D721Med (cell line): Measurements from ENCODE around the gene TNFRSF13B.
"Not testable (repeated sequence)": the region's sequence is repeated elsewhere in the genome, so short reads cannot be mapped to it uniquely, and the experiment has no call there.

Experiments used
- DNase-seq: peaks from one replicate; pipeline ENCODE4 v3.0.0; 2011; ENCODE audit warnings: low spot score; ENCODE audit not compliant: insufficient read length
- FAIRE-seq: peaks from 2 replicates; lab custom pipeline; 2011; peaks lifted over from hg19 to GRCh38; lab: Jason Lieb, UNC
- TF ChIP-seq, protein P1 (sequence below): IDR thresholded peaks from 2 replicates; pipeline ENCODE4 v1.5.1; 2012; ENCODE audit warnings: mild to moderate bottlenecking, control low read depth; ENCODE audit not compliant: insufficient read depth; ENCODE audit errors: missing control alignments

The TNFRSF13B gene

DNA sequence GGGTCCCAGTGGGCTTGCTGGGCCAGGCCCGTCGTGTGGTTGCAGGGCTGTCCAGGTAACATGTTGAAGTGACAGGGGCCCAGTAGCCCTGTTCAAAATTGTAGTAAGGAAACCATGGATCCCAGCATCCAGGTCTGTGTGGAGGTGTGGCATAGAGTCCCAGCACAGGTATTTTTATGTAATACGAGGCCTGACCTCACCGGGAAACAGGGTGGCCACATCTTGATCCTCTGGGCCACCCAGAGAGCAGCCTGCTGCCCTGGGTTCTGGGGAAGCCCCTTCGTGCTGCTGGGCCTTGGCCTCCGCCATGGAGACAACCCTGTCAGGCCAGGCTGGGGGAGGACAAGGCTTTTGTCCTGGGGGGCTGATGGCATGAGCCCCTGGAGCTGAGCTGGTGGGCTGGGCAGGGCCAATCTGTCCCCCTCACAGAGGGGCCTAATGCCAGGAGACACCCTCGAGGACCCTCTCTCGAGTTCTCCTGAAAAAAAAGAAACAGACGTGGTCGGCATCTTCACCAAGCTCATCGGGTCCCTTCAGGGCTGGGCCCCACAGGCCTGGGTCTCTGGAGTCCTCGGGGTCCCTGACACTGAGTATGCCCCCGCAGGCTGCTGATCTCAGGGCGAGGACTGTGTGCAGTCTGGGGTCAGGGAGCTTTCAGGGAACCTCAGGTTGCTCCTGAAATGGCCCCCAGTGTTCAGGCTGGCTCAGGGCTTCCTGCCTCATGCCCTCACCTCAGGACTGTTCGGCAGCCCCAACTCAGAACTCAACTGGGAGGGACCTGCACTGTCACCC is 47.8 kb downstream of the TNFRSF13B start:
- FAIRE-seq (no peak), DNase-seq (no peak)
- TF ChIP-seq, protein P1, sequence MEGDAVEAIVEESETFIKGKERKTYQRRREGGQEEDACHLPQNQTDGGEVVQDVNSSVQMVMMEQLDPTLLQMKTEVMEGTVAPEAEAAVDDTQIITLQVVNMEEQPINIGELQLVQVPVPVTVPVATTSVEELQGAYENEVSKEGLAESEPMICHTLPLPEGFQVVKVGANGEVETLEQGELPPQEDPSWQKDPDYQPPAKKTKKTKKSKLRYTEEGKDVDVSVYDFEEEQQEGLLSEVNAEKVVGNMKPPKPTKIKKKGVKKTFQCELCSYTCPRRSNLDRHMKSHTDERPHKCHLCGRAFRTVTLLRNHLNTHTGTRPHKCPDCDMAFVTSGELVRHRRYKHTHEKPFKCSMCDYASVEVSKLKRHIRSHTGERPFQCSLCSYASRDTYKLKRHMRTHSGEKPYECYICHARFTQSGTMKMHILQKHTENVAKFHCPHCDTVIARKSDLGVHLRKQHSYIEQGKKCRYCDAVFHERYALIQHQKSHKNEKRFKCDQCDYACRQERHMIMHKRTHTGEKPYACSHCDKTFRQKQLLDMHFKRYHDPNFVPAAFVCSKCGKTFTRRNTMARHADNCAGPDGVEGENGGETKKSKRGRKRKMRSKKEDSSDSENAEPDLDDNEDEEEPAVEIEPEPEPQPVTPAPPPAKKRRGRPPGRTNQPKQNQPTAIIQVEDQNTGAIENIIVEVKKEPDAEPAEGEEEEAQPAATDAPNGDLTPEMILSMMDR = no peak

DNA sequence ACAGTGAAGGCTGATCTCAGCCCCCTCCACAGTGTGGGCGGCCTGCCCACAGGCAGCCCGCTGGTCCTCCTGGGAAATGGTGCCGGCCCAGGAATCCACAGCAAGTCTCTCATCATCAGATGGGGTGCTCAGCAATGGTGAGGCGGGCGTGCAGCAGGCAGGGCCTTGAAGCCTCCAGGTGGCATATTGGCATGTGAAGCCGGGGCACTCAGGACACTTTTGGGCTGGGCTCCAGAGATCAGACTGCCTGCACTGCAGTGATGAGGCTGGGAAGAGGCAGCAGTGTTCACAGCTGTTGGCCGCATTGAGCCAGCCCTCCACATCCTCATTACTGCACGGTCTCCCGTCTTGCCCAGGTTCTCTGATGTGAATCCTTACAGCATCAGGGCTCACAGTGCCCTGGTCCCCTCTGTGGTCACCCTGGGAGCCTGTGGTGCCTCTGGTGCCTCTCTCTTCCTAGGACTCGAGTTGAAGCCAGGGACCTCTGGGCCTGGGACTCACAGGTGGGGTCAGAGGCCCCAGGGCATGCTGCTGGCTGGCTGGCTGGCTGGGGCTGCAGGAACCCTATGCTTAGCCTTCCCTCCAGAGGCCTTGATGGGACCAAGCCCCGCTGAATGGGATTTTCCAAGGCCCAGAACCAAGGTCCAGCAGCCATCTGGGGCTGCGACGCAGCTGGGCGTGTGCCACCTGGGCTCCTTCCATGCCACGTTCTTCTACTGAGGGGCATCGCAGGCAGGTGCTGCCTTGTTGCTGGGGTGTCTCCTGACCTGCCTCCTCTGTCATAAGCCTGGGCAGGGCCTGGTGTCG is 48.6 kb downstream of the TNFRSF13B start:
- FAIRE-seq = no peak
- TF ChIP-seq, protein P1 = no peak
- DNase-seq = no peak

DNA sequence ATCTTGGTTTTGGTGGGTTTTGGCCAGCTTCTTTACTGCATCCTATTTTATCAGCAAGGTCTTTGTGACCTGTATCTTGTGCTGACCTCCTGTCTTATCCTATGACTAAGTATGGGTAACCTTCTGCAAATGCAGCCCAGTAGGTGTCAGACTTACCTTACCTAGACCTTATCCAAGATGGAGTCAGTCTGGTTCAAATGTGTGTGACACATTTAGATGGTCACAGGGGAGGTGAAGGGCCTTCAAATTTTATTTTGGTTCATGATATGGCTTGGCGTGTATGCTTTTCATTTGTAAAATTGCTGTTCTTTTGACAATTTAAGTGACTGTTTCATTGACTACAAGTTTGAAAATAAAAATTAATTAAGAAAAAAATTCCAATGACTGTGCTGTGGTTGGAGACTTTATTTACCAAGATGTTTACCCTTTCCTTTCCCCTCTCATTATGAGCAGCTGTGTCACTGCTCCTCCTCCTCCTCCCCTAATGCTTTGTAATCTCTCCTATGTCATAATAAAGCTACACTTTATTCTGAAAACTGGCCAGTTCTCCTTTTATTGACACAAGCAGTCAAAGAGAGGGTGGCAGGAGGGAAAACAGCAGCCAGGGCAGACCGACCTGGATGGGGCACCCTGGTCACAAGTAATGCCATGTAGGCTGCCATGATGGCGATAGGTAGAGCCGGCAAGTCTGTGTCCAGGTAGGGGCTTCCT is 49.4 kb downstream of the TNFRSF13B start:
- no peak for FAIRE-seq
- DNase-seq = no peak
- TF ChIP-seq, protein P1 = no peak

DNA sequence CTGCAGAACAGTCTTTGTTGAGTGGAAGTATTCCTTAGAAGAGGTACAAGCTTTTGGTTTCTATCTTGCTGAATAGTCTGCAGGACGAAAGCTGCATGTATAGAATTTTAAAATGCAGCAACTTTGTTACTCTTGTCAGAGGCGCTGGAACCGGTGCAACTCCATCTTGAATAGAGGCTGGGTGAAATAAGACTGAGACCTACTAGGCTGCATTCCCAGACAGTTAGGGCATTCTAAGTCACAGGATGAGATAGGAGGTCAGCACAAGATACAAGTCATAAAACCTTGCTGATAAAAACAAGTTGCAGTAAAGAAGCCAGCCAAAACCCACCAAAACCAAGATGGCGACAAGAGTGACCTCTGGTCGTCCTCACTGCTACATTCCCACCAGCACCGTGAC is 50.5 kb downstream of the TNFRSF13B start:
- FAIRE-seq, DNase-seq: not testable (repeated sequence)

- no peak for FAIRE-seq
- TF ChIP-seq, protein P1 = no peak
- DNase-seq = no peak
Measured at GRCh38 chr17:16920628-16921020, 51.3 kb downstream of the TNFRSF13B start.

DNA sequence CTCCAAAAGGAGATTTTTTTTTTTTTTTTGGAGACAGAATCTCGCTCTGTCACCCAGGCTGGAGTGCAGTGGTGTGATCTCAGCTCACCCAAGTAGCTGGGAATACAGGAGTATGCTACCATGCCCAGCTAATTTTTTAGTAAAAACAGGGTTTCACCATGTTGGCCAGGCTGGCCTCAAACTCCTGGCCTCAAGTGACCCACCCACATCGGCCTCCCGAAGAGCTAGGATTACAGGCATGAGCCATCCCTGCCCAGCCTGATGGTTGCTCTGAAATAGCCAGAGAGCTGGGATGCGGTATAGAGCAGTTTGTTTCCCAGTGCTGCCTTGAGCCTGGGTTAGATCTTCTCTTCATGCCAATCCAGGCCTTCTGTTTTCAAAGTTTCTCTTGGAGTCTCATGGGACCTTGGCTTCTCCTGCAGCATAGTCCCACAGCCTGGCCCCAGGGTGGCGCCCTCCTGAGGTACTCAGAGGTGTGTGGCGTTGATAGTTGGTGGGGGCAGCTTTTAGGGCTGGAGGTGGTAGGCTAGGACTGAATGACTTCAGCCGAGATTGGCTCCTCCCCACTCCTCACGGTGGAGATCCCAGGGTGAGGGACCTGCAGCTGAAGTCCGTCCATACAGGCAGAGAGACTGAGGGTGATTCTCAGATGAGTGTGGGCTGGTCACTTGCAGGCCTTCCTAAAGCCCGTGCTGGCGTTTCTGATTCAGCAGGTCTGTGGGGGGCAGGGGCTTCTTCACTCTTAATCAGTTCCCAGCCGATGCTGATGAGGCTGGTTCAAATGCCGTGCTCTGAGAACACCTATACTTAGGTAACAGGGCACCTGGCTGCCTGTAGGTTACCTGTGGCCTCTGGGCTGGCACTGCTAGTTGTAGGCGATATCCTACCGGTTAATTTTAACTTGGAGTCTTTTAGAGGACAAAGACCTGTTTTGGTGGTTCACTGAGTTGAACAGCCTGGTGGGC is 52.0 kb downstream of the TNFRSF13B start:
- TF ChIP-seq, protein P1 = no peak
- DNase-seq (no peak), FAIRE-seq (no peak)

- FAIRE-seq (no peak), DNase-seq (no peak)
- TF ChIP-seq, protein P1 = no peak
Measured at GRCh38 chr17:16918443-16918842, 53.5 kb downstream of the TNFRSF13B start.
